ENCODE measurements around the gene FMNL2.

DNA sequence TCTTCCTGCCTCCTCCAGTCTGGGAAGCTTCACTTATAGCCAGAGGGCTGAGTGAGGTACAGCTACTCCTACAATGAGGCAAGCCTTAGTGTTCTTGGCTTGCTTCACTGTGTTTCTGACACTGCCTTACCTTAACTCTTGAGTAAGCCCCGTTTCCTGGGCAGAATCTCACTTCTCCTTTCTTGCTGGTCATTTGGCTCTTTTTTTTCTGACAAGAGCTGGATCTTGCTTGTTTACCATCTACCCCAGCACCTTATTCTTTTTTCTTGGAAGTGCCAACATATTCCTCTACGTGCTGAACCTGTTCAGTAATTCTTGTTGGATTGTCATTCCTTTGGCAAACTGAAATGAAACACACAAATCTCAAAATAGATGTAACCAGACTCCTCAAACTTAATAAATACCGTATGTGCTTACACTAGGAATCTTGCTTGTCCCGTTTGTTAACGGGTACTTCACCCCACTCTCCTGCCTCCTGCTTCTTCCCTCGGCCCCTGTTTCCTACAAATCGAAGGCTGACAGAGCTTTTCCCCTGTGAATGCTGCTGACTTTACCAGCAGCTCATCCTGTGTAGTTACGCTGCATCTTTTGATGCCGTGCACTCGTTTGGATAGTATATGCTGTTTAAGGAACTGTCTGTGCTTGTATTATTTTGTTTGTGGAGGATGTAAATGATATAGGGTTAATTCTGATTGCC, 132.2 kb downstream of the FMNL2 start:
- TF ChIP-seq, protein P1, sequence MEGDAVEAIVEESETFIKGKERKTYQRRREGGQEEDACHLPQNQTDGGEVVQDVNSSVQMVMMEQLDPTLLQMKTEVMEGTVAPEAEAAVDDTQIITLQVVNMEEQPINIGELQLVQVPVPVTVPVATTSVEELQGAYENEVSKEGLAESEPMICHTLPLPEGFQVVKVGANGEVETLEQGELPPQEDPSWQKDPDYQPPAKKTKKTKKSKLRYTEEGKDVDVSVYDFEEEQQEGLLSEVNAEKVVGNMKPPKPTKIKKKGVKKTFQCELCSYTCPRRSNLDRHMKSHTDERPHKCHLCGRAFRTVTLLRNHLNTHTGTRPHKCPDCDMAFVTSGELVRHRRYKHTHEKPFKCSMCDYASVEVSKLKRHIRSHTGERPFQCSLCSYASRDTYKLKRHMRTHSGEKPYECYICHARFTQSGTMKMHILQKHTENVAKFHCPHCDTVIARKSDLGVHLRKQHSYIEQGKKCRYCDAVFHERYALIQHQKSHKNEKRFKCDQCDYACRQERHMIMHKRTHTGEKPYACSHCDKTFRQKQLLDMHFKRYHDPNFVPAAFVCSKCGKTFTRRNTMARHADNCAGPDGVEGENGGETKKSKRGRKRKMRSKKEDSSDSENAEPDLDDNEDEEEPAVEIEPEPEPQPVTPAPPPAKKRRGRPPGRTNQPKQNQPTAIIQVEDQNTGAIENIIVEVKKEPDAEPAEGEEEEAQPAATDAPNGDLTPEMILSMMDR (IDR thresholded peaks at IDR 0.05), result no peak
- TF ChIP-seq POLR2A (IDR thresholded peaks at IDR 0.05), result no peak
- no peak for TF ChIP-seq POLR2AphosphoS5 (IDR thresholded peaks at IDR 0.05)
- TF ChIP-seq EP300 (IDR thresholded peaks at IDR 0.05), result no peak

Data from stomach (tissue), 4 donors.